Smooth muscle cell (in vitro differentiated cells): ENCODE results near the gene TNKS2. TPM values are rescaled to one million over a fixed set of nuclear protein-coding genes. Genes with fewer than 3 reads are reported as not detected.

Experiments
- DNase-seq: peaks from one replicate; lab custom pipeline; 2025; ENCODE audit not compliant: unreplicated experiment; lab: John Stamatoyannopoulos, UW
- H2AFZ ChIP-seq: fragments of 200-600 bp; sonication (generic); 2 replicates; pipeline ENCODE4 v1.6.0; 2016; ENCODE audit warnings: antibody characterized with exemption, low read depth, mild to moderate bottlenecking
- H3F3A ChIP-seq: fragments of 200-600 bp; sonication (generic); 2 replicates; pipeline ENCODE4 v1.6.0; 2017; ENCODE audit warnings: antibody characterized with exemption, low read depth
- H3K27ac ChIP-seq: fragments of 200-600 bp; sonication (generic); 2 replicates; pipeline ENCODE4 v1.5.1; 2016; ENCODE audit warnings: low read depth, mild to moderate bottlenecking
- H3K27me3 ChIP-seq: fragments of 200-600 bp; sonication (generic); 2 replicates; pipeline ENCODE4 v1.6.1; 2016; ENCODE audit warnings: low read depth, mild to moderate bottlenecking
- H3K36me3 ChIP-seq: fragments of 200-600 bp; sonication (generic); 2 replicates; pipeline ENCODE4 v1.5.1; 2016; ENCODE audit warnings: low read depth
- H3K4me1 ChIP-seq: fragments of 200-600 bp; sonication (generic); 2 replicates; pipeline ENCODE4 v1.5.1; 2016; ENCODE audit warnings: low read depth
- H3K4me2 ChIP-seq: fragments of 200-600 bp; sonication (generic); 2 replicates; pipeline ENCODE4 v1.6.0; 2016; ENCODE audit warnings: mild to moderate bottlenecking
- H3K4me3 ChIP-seq: fragments of 200-600 bp; sonication (generic); 2 replicates; pipeline ENCODE4 v1.5.1; 2016; ENCODE audit warnings: mild to moderate bottlenecking
- H3K79me2 ChIP-seq: fragments of 200-600 bp; sonication (generic); 2 replicates; pipeline ENCODE4 v1.6.0; 2016; ENCODE audit warnings: low read depth, mild to moderate bottlenecking
- H3K9ac ChIP-seq: fragments of 200-600 bp; sonication (generic); 2 replicates; pipeline ENCODE4 v1.6.0; 2016; ENCODE audit warnings: low read depth
- H3K9me3 ChIP-seq: fragments of 200-600 bp; sonication (generic); replicated peaks from 2 replicates; pipeline ENCODE4 v1.5.1; 2016; ENCODE audit warnings: low read depth
- H4K20me1 ChIP-seq: fragments of 200-600 bp; sonication (generic); 2 replicates; pipeline ENCODE4 v1.6.0; 2016; ENCODE audit warnings: low read depth
- WGBS: methylation state at CpG from one replicate; pipeline ENCODE4 v1.1.7; 2016; ENCODE audit warnings: low lambda C conversion rate; 5-methylcytosine and 5-hydroxymethylcytosine counted together
- polyA plus RNA-seq: library from polyadenylated mRNA; unstranded; fragments of >200 nt; fragmentation: Nextera tagmentation; extraction: Ambion mirVana; gene quantifications from 2 replicates; pipeline ENCODE4 v1.2.1, GENCODE V29; 2016
- total RNA-seq: library from RNA; depleted of rRNA; stranded (reverse); fragments of >200 nt; gene quantifications from 2 replicates; pipeline ENCODE4 v1.2.3, GENCODE V29; 2014
- TF ChIP-seq, protein P1 (sequence below): fragments of 200-600 bp; sonication (generic); IDR thresholded peaks from 2 replicates; pipeline ENCODE4 v1.5.1; 2017; ENCODE audit warnings: borderline replicate concordance, mild to moderate bottlenecking, antibody characterized with exemption; ENCODE audit not compliant: insufficient read depth, poor library complexity, severe bottlenecking

The TNKS2 gene
- total and polyA plus RNA-seq, 2 experiments from 2014 or later, result 12.1 to 45.6 TPM

DNA sequence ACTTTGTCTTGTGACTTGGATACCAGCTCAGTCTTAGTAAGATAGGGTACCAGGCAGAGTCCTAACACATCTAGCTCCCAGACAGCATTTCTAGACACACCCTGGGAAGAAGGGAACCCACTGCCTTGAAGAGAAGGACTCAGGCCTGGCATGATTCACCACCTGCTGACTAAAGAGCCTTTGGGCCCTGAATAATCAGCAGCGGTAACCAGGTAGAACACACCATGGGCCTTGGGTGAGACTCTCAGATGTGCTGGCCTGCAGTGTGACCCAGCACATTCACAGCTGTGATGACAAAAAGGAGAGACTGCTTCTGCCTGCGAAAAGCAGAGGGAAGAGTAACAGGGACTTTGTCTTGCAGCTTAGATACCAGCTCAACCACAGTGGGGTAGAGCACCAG is 10.4 kb upstream of the TNKS2 start:
- Histone ChIP-seq H3K4me3 (no peak overlapping the region), H3K4me2 (no peak overlapping the region), H3K79me2 (no peaks in the 10 kb centered on the region), H3K36me3 (no peaks in the 10 kb centered on the region), H3K9me3 (no peaks in the 10 kb centered on the region), H3K9ac (no peak overlapping the region), H2AFZ (no peak overlapping the region), H3F3A (no peaks in the 10 kb centered on the region), H3K4me1 (no peaks in the 10 kb centered on the region), H4K20me1 (no peaks in the 10 kb centered on the region), H3K27me3 (peaks cover 4% of the 10 kb centered on the region), H3K27ac (no peak overlapping the region)
- 96% methylated on average over 2 of the region's 2 CpGs for WGBS
- no peak for DNase-seq
- TF ChIP-seq, protein P1, sequence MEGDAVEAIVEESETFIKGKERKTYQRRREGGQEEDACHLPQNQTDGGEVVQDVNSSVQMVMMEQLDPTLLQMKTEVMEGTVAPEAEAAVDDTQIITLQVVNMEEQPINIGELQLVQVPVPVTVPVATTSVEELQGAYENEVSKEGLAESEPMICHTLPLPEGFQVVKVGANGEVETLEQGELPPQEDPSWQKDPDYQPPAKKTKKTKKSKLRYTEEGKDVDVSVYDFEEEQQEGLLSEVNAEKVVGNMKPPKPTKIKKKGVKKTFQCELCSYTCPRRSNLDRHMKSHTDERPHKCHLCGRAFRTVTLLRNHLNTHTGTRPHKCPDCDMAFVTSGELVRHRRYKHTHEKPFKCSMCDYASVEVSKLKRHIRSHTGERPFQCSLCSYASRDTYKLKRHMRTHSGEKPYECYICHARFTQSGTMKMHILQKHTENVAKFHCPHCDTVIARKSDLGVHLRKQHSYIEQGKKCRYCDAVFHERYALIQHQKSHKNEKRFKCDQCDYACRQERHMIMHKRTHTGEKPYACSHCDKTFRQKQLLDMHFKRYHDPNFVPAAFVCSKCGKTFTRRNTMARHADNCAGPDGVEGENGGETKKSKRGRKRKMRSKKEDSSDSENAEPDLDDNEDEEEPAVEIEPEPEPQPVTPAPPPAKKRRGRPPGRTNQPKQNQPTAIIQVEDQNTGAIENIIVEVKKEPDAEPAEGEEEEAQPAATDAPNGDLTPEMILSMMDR, result no peak

DNA sequence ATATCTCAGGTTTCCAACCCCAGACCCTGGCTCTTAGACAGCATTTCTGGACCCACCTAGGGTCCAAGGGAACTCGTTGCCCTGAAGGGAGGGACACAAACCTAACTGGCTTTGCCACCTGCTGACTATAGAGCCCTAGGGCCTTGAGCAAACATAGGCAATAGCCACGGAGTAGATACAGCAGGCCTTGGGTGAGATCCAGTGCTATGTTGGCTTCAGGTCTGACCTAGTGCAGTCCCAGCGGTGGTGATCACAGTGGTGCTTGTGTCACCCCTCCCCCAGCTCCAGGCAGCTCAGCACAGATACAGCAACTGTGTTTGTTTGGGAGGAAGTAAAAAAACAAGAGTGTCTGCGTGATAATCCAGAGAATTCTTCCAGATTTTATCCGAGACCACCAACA is 9.7 kb upstream of the TNKS2 start:
- H3K27ac ChIP-seq, result no peak overlapping the region
- no peak overlapping the region for H3K9ac ChIP-seq
- H3K4me1 ChIP-seq, result no peaks in the 10 kb centered on the region
- H3F3A ChIP-seq, result no peaks in the 10 kb centered on the region
- no peaks in the 10 kb centered on the region for H3K79me2 ChIP-seq
- H3K27me3 ChIP-seq, result no peaks in the 10 kb centered on the region
- 67% methylated on average over 5 of the region's 5 CpGs for WGBS
- no peaks in the 10 kb centered on the region for H3K9me3 ChIP-seq
- no peak overlapping the region for H3K4me2 ChIP-seq
- H3K4me3 ChIP-seq, result no peak overlapping the region
- TF ChIP-seq, protein P1, result no peak
- no peaks in the 10 kb centered on the region for H3K36me3 ChIP-seq
- H2AFZ ChIP-seq, result no peak overlapping the region
- no peaks in the 10 kb centered on the region for H4K20me1 ChIP-seq
- no peak for DNase-seq

DNA sequence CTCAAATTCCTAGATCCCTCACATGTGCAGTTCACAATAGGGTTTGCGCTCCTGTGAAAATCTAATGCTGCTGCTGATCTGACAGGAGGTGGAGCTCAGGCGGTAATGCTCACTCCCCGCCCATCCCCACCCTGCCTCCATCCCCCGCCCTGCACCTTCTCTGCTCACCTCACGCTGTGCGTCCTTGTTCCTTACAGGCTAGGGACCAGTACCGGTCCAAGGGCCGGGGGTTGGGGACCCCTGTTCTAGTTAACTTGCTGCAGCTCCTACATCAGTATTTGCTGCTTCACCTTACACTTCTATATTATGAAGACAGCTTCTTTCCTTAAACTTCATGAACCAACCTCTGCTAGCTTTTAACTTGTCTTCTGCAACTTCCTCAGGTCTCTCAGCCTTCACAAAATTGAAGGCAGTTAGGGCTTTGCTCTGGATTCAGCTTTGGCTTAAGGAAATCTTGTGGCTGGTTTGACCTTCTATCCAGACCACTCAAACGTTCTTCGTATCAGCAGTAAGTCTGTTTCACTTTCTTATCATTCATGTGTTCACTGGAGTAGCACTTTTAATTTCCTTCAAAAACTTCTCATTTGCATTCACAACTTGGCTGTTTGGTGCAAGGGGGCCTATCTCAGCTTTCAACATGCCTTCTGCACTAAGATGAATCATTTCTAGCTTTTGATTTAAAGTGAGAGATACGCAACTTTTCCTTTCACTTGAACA is 1.7 kb upstream of the TNKS2 start:
- Histone ChIP-seq H2AFZ (peak overlapping the region; percentile 84), H3K9me3 (no peaks in the 10 kb centered on the region), H3K79me2 (peaks cover 32% of the 10 kb centered on the region), H4K20me1 (peaks cover 27% of the 10 kb centered on the region), H3F3A (no peaks in the 10 kb centered on the region), H3K4me1 (peaks cover 38% of the 10 kb centered on the region), H3K36me3 (no peaks in the 10 kb centered on the region), H3K4me3 (peak overlapping the region; percentile 87), H3K27ac (peak overlapping the region; percentile 84), H3K27me3 (no peaks in the 10 kb centered on the region), H3K4me2 (peak overlapping the region; percentile 100), H3K9ac (no peak overlapping the region)
- DNase-seq, result no peak
- TF ChIP-seq, protein P1, result no peak
- 33% methylated on average over 8 of the region's 11 CpGs for WGBS
